Right cardiac atrium (tissue), 5 donors: ENCODE results near the gene FRG2. TPM values are rescaled to one million over a fixed set of nuclear protein-coding genes. Genes with fewer than 3 reads are reported as not detected.
A peak's percentile ranks its signal among the peaks of the same experiment; 100 is the strongest.
"Not testable (repeated sequence)": the region's sequence is repeated elsewhere in the genome, so short reads cannot be mapped to it uniquely, and the experiment has no call there.

Experiments
- ATAC-seq, 2 donors: fragments of 200-7000 bp; cut with Tn5 transposase; one replicate each; pipeline versions ENCODE4 v1.8.0 to v1.9.1; 2020; ENCODE audit warnings: moderate library complexity in 2 of 2, mild to moderate bottlenecking in 1 of 2
- DNase-seq, 3 donors: peaks; one replicate each; pipeline ENCODE4 v3.0.0-alpha.2; 2020
- H3K27ac ChIP-seq: one replicate; pipeline ENCODE4 v1.5.1; 2013; ENCODE audit warnings: mild to moderate bottlenecking, low read length, control low read depth, moderate library complexity
- H3K27me3 ChIP-seq: one replicate; pipeline ENCODE4 v1.6.1; 2013; ENCODE audit not compliant: control insufficient read depth, insufficient read depth
- H3K4me1 ChIP-seq: one replicate; pipeline ENCODE4 v1.6.1; 2013; ENCODE audit warnings: low read length; ENCODE audit not compliant: control insufficient read depth, insufficient read depth
- H3K4me3 ChIP-seq: one replicate; pipeline ENCODE4 v1.5.1; 2013; ENCODE audit warnings: low read length, control low read depth
- H3K9me3 ChIP-seq: one replicate; pipeline ENCODE4 v1.6.1; 2013; ENCODE audit warnings: low read length; ENCODE audit not compliant: control insufficient read depth
- WGBS: extraction: QIAGEN DNeasy Blood & Tissue Kit; methylation state at CpG from one replicate; pipeline ENCODE4 v1.1.7; 2013; 5-methylcytosine and 5-hydroxymethylcytosine counted together
- intact Hi-C, 4 donors: fragments of 100-400 bp; cut with DNase I; formaldehyde crosslinking; loops; one replicate each; pipeline versions ENCODE4 v1.11.0 to v1.14.0; 2022 to 2023
- polyA plus RNA-seq: library from polyadenylated mRNA; stranded (reverse); fragments of 200-250 nt; gene quantifications from one replicate; pipeline ENCODE4 v1.2.3, GENCODE V29; 2013
- total RNA-seq, 4 donors: library from RNA; stranded (reverse); fragmentation: NEBNext Ultra II Directional; extraction: Animal tissue kit (Norgen Biotek cat#: 25700); gene quantifications; one replicate each; pipeline ENCODE4 v1.2.1, GENCODE V29; 2021
- donor health status: healthy with polysubstance abuse.
- donor health status: DM: no; HTN: yes; CAD: no.
- donor health status: DM: no; HTN: no; CAD: no.
- donor health status: DM: no; HTN: yes; CAD: no; lungs with severe emphysema.
- donor health status: DM: yes; HTN: yes; CAD: no.

FRG2 gene
- total and polyA plus RNA-seq, 5 donors: not detected

- H3K4me1 ChIP-seq, intact Hi-C loops, H3K27ac ChIP-seq, H3K4me3 ChIP-seq, H3K27me3 ChIP-seq, H3K9me3 ChIP-seq: not testable (repeated sequence)
- 26% methylated on average over 28 of the region's 47 CpGs for WGBS
- ATAC-seq (peak; percentile 80 to 85), DNase-seq (peak; percentile 9 to 49 (median 28))
Observed at GRCh38 chr4:190022614-190023281, 4.3 kb downstream of the FRG2 start.

DNA sequence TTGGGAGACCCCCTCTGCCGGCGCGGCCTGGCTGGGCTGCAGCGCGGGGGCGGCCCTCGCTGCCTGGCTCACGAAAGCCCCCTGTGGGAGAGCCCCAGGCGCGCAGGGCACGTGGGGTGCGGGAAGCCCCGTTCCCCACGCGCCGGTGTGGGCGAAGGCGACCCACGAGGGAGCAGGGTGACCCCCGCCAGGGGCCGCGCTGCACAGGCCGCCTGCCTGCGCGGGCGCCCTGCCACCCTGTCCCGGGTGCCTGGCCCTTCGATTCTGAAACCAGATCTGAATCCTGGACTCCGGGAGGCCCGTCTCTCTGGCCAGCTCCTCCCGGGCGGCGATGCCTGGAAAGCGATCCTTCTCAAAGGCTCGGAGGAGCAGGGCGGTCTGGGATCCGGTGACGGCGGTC, 5.1 kb downstream of the FRG2 start:
- H3K4me1 ChIP-seq, H3K4me3 ChIP-seq, H3K27me3 ChIP-seq, ATAC-seq, H3K9me3 ChIP-seq, H3K27ac ChIP-seq, intact Hi-C loops, DNase-seq: not testable (repeated sequence)
- 53% methylated on average over 17 of the region's 39 CpGs for WGBS

- intact Hi-C loops: no loop called here
- DNase-seq (peak; percentile 35 to 66 (median 56)), ATAC-seq (peak; percentile 22 to 30)
- H3K27me3 ChIP-seq: no peaks in the 10 kb centered on the region
- H3K4me1 ChIP-seq: no peaks in the 10 kb centered on the region
- 9% methylated on average over 51 of the region's 55 CpGs for WGBS
- no peaks in the 10 kb centered on the region for H3K9me3 ChIP-seq
- no peak overlapping the region for H3K27ac ChIP-seq
- peak overlapping the region; percentile 7 for H3K4me3 ChIP-seq
Observed at GRCh38 chr4:190020790-190021717, 6.0 kb downstream of the FRG2 start.

GRCh38 chr4:190019859-190020463, 7.1 kb downstream of the FRG2 start:
- H3K27me3 ChIP-seq, H3K4me1 ChIP-seq, intact Hi-C loops, ATAC-seq, H3K27ac ChIP-seq, DNase-seq, H3K9me3 ChIP-seq, H3K4me3 ChIP-seq: not testable (repeated sequence)
- WGBS: 15% methylated on average over 29 of the region's 29 CpGs

- Histone ChIP-seq H3K27me3 (no peaks in the 10 kb centered on the region), H3K4me3 (no peak overlapping the region)
Observed at GRCh38 chr4:190019023-190019858, 7.8 kb downstream of the FRG2 start.

GRCh38 chr4:190018201-190018920, 8.7 kb downstream of the FRG2 start:
- H3K4me3 ChIP-seq: no peak overlapping the region
- H3K4me1 ChIP-seq: no peaks in the 10 kb centered on the region
- DNase-seq (peak in 1 of 3 donors; percentile 8), ATAC-seq (no peak)
- intact Hi-C loops: no loop called here
- no peaks in the 10 kb centered on the region for H3K27me3 ChIP-seq
- H3K27ac ChIP-seq: no peak overlapping the region
- WGBS: 7% methylated on average over 38 of the region's 38 CpGs
- no peaks in the 10 kb centered on the region for H3K9me3 ChIP-seq

More at GRCh38 chr4:190019023-190019858, 7.8 kb downstream of the FRG2 start:
- DNase-seq (peak in 1 of 3 donors; percentile 46), ATAC-seq (no peak)
- intact Hi-C loops: no loop called here
- H3K4me1 ChIP-seq: no peaks in the 10 kb centered on the region
- WGBS: 6% methylated on average over 57 of the region's 57 CpGs
- H3K27ac ChIP-seq: no peak overlapping the region
- H3K9me3 ChIP-seq: no peaks in the 10 kb centered on the region

- Histone ChIP-seq H3K4me1 (no peaks in the 10 kb centered on the region), H3K9me3 (no peaks in the 10 kb centered on the region), H3K4me3 (no peak overlapping the region), H3K27me3 (no peaks in the 10 kb centered on the region), H3K27ac (no peak overlapping the region)
- peak in 1 of 3 donors; percentile 35 for DNase-seq
- no peak for ATAC-seq
- 3% methylated on average over 62 of the region's 62 CpGs for WGBS
- intact Hi-C loops: no loop called here
Observed at GRCh38 chr4:190017357-190018200, 9.5 kb downstream of the FRG2 start.

DNA sequence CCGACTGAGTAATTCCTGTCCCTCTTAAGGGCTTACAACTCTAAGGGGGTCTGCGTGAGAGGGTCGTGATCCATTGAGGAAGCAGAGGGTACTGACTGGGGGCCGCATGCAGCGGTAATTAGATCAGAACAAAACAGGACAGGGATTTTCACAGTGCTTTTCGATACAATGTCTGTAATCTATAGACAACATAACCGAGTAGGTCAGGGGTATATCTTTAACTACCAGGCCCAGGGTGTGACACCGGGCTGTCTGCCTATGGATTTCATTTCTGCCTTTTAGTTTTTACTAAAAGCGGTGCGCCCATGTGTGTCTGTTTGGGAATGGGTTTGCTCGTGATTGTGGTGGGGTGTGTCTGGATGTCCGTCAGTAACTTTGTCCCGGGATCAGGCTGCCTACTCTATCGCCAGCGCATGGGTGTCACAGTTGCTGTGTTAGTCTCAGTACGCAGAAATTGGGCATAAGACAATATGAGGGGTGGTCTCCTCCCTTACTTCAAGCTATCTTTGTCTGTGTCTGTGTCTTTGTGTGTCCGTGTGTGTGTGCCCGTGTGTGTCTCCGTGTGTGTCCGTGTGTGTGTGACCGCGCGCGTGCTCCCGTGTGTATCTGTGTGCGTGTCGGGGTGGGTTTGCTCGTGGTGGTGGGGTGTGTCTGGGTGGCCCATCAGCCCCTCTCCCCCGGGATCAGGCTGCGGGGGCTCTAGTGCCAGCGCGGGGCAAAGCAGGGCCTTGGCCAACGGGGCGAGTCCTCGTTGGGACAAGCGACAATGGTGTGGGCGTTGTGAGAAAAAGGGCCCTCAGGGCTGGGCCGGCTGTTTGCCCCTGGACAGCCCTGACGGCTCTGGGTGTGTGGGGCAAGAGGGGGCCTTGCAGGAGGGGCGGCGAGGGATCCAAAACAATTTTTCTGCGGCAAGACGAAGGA, 10.4 kb downstream of the FRG2 start:
- intact Hi-C loops: no loop called here
- Histone ChIP-seq H3K4me3 (no peak overlapping the region), H3K27me3 (no peaks in the 10 kb centered on the region), H3K27ac (no peak overlapping the region), H3K9me3 (no peaks in the 10 kb centered on the region), H3K4me1 (no peaks in the 10 kb centered on the region)
- DNase-seq (peak in 2 of 3 donors; percentile 7 to 33), ATAC-seq (no peak)
- 15% methylated on average over 43 of the region's 43 CpGs for WGBS
